ENCODE results near the gene PMS1.

The PMS1 gene

DNA sequence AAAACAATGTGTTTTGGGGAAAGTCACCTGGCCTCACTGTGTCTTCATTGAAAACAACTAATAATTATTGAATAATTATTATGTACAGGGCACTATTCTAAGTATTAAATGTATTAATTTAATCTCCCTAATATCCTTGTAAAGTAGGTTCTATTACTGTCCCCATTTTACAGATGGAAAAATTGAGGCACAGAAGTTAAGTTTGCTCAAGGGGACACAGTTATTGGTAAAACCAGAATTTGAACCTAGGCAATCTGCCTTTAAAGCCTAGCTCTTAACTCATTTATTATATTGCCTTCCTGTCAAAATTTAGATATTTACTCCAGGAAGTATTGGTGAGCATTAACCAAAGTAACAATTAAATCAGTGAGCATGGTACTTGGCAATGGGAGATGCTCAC, 84.6 kb downstream of the PMS1 start:
- peaks cover 16% of the 10 kb centered on the region; the same call in 1 of the 2 replicates for H3K36me3 ChIP-seq (ENCODE audit: insufficient read depth, low read length)
- TF ChIP-seq, protein P1, sequence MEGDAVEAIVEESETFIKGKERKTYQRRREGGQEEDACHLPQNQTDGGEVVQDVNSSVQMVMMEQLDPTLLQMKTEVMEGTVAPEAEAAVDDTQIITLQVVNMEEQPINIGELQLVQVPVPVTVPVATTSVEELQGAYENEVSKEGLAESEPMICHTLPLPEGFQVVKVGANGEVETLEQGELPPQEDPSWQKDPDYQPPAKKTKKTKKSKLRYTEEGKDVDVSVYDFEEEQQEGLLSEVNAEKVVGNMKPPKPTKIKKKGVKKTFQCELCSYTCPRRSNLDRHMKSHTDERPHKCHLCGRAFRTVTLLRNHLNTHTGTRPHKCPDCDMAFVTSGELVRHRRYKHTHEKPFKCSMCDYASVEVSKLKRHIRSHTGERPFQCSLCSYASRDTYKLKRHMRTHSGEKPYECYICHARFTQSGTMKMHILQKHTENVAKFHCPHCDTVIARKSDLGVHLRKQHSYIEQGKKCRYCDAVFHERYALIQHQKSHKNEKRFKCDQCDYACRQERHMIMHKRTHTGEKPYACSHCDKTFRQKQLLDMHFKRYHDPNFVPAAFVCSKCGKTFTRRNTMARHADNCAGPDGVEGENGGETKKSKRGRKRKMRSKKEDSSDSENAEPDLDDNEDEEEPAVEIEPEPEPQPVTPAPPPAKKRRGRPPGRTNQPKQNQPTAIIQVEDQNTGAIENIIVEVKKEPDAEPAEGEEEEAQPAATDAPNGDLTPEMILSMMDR (IDR thresholded peaks at IDR 0.05; ENCODE audit: low read length) = no peak
- no peak for TF ChIP-seq EZH2 (IDR thresholded peaks at IDR 0.05; ENCODE audit: borderline replicate concordance, low read length)

DNA sequence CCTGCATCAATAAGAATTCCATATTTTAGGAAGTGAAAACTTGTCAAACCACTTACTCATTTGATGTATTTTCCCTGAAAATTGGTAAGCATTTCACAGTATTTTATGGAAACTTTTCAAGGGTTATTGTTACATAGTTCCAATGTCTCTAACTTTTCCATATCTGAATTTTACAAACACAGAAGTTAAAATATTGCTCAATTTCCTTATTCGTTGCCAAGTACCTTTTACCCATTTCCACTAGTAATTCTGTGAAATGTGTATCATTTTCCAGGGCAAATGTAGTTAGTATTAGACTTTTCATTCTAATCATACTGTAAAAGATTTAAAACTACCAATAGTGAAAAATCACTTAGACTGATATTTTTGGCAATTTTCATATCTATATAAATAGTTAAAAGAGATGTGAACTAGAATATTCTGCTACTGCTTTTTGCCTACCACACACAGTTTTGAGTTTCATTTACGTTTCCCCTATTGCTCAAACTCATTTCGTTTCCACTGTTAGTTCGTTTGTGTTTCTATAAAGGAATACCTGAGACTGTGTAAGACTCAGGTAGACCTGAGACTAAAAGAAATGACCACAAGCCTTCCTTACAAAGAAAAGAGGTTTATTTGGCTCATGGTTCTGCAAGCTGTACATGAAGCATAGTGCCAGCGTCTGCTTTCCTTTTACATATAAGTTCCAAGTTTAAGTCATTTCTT, 86.3 kb downstream of the PMS1 start:
- no peak overlapping the region for H3K4me2 ChIP-seq (ENCODE audit: low read length)
- no peaks in the 10 kb centered on the region for H4K20me1 ChIP-seq (ENCODE audit: insufficient read depth, low read length)
- H3F3A ChIP-seq (ENCODE audit: insufficient read depth, low read length) = no peaks in the 10 kb centered on the region
- H3K27ac ChIP-seq (ENCODE audit: low read depth, low read length, poor library complexity, severe bottlenecking) = no peak overlapping the region
- H3K9me3 ChIP-seq (ENCODE audit: low read length) = no peaks in the 10 kb centered on the region
- H2AFZ ChIP-seq (ENCODE audit: low read length) = no peak overlapping the region
- H3K9ac ChIP-seq (ENCODE audit: low read length) = no peak overlapping the region
- H3K36me3 ChIP-seq (ENCODE audit: insufficient read depth, low read length) = peaks cover 25% of the 10 kb centered on the region; the same call in 1 of the 2 replicates
- no peaks in the 10 kb centered on the region for H3K79me2 ChIP-seq (ENCODE audit: insufficient read depth, low read length)
- H3K4me1 ChIP-seq (ENCODE audit: insufficient read depth, low read length, severe bottlenecking) = no peaks in the 10 kb centered on the region
- no peak for TF ChIP-seq EZH2 (IDR thresholded peaks at IDR 0.05; ENCODE audit: borderline replicate concordance, low read length)
- TF ChIP-seq, protein P1 (IDR thresholded peaks at IDR 0.05; ENCODE audit: low read length) = no peak
- no peak overlapping the region for H3K4me3 ChIP-seq (ENCODE audit: low read depth, low read length, poor library complexity, severe bottlenecking)
- H3K27me3 ChIP-seq (ENCODE audit: insufficient read depth, low read length) = no peaks in the 10 kb centered on the region
- no peaks in the 10 kb centered on the region for H3K9me2 ChIP-seq (ENCODE audit: low read depth, low read length)

More for the DNA sequence above, 84.6 kb downstream of the PMS1 start:
- H3K79me2 ChIP-seq (ENCODE audit: insufficient read depth, low read length) = no peaks in the 10 kb centered on the region
- no peaks in the 10 kb centered on the region for H3F3A ChIP-seq (ENCODE audit: insufficient read depth, low read length)
- H3K27ac ChIP-seq (ENCODE audit: low read depth, low read length, poor library complexity, severe bottlenecking) = no peak overlapping the region
- H4K20me1 ChIP-seq (ENCODE audit: insufficient read depth, low read length) = no peaks in the 10 kb centered on the region
- no peaks in the 10 kb centered on the region for H3K27me3 ChIP-seq (ENCODE audit: insufficient read depth, low read length)
- H3K4me3 ChIP-seq (ENCODE audit: low read depth, low read length, poor library complexity, severe bottlenecking) = no peak overlapping the region
- H3K4me1 ChIP-seq (ENCODE audit: insufficient read depth, low read length, severe bottlenecking) = no peaks in the 10 kb centered on the region
- H3K4me2 ChIP-seq (ENCODE audit: low read length) = no peak overlapping the region
- H2AFZ ChIP-seq (ENCODE audit: low read length) = no peak overlapping the region
- H3K9ac ChIP-seq (ENCODE audit: low read length) = no peak overlapping the region
- H3K9me3 ChIP-seq (ENCODE audit: low read length) = no peaks in the 10 kb centered on the region
- H3K9me2 ChIP-seq (ENCODE audit: low read depth, low read length) = no peaks in the 10 kb centered on the region

DNA sequence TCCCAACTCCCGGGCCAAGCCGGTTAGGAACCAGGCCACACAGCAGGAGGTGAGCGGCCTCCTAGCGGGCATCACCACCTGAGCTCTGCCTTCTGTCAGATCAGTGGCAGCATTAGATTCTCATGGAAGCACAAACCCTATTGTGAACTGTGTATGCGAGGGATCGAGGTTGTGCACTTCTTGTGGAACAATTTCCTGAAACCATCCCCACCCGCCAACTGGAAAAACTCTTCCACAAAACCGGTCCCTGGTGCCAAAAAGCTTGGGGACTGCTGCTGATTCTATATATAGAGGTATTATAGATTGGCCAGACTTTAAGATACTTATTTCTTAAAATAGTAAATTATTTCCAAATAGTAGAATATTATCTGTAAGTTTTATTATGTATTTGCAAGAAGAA, 89.4 kb downstream of the PMS1 start:
- H3K36me3 ChIP-seq (ENCODE audit: insufficient read depth, low read length) = peaks cover 15% of the 10 kb centered on the region; the same call in 1 of the 2 replicates
- no peak for TF ChIP-seq EZH2 (IDR thresholded peaks at IDR 0.05; ENCODE audit: borderline replicate concordance, low read length)
- TF ChIP-seq, protein P1 (IDR thresholded peaks at IDR 0.05; ENCODE audit: low read length) = no peak

More for the DNA sequence above, 89.4 kb downstream of the PMS1 start:
- no peaks in the 10 kb centered on the region for H3K27me3 ChIP-seq (ENCODE audit: insufficient read depth, low read length)
- H3K27ac ChIP-seq (ENCODE audit: low read depth, low read length, poor library complexity, severe bottlenecking) = no peak overlapping the region
- no peak overlapping the region for H3K9ac ChIP-seq (ENCODE audit: low read length)
- H3K4me2 ChIP-seq (ENCODE audit: low read length) = no peak overlapping the region
- no peaks in the 10 kb centered on the region for H3K4me1 ChIP-seq (ENCODE audit: insufficient read depth, low read length, severe bottlenecking)
- H3K79me2 ChIP-seq (ENCODE audit: insufficient read depth, low read length) = no peaks in the 10 kb centered on the region
- no peaks in the 10 kb centered on the region for H3F3A ChIP-seq (ENCODE audit: insufficient read depth, low read length)
- no peak overlapping the region for H3K4me3 ChIP-seq (ENCODE audit: low read depth, low read length, poor library complexity, severe bottlenecking)
- H2AFZ ChIP-seq (ENCODE audit: low read length) = no peak overlapping the region
- no peaks in the 10 kb centered on the region for H3K9me2 ChIP-seq (ENCODE audit: low read depth, low read length)
- H4K20me1 ChIP-seq (ENCODE audit: insufficient read depth, low read length) = no peaks in the 10 kb centered on the region
- H3K9me3 ChIP-seq (ENCODE audit: low read length) = no peaks in the 10 kb centered on the region

Data from OCI-LY1 (cell line).